CMK (cell line): Measurements from ENCODE around the gene CADPS.

Experiments used
- DNase-seq: peaks from one replicate; pipeline ENCODE4 v3.0.0-alpha.2; 2010; ENCODE audit warnings: low read depth

CADPS gene

DNA sequence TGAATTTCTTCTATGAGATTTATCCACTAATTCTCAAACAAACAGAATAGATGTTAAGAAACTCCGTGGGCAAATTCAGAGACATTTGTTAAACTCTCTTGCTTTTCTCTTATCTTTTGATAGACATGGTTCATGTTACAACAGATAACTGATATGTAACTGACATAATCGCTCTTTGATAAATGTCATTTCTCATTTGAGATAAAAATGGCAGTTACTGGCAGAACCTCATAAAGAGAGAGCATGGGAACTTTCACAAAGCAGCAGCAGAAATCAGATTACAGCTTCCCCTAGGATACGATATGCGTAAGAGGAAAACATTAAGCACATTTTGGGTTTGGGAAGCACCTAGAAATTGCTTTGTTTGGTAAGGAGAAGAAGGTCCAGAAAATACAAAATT is 126.1 kb downstream of the CADPS start:
- DNase-seq: no peak

DNA sequence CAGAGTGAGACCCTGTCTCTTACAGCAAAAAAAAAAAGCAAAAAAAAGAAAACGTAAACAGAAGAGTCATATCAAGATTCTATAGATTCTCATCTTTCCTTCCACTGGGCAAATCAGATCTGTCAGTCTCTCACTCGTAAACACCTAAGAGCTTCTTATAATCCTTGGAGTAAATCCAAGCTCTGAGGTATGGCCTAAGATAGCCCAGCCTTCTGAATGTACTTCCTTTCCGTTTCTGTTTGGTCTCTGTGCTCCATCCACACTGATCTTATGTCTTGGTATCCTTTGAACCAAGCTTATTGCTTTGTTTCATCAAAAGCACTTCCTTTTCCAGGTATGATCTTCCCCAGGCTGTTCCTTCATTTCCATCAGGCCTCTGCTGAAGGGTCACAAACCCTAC is 137.8 kb downstream of the CADPS start:
- no peak for DNase-seq

DNA sequence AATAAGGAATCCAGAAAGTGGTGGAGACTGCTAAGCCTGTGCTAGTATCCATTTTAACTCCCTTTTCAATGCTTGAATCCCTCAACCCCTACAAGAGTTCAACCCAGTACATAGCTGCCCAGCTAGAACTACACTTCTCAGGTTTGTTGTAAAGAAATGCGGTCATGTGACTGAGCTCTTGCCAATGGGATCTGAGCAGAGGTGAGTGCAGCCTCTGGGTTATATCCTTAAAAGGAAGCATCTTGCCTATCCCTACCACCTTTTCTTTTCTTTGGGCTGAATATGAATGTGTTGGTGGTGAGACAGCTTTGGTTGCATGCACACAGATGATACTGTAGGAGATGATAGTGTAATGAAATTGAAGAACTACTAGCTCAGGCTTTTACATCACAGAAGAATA is 139.7 kb downstream of the CADPS start:
- DNase-seq: no peak

DNA sequence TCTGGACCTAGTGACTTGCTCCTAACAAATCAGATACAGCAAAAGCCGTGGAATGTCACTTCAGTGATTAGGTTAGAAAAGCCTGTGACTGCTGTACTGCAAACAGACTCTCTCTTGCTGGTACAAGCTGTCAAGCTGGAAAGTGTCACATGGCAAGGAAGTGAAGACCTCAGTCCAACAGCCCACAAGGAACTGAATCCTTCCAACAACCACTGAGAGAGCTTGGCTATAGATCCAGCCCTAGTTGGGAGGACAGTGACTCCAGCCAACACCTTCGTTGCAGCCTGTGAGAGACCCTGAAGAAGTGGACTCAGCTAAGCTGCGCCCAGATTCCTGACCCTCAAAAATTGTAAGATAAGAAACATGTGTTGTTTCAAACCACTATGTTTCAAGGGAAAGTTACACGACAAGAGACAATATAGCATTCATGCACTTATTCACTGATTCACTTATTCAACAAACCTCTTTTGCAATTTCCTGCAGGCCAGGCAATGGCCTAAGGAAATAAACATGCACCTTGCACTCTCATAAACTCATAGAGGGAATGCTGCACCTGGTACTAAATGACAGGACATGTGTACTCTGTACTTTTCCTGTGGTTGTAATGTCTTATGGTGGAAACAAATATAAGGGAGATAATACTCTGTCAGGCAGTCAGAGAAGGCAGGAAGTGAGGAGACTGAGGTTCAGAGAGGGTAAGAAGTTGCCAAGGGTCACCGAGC is 142.9 kb downstream of the CADPS start:
- no peak for DNase-seq

DNA sequence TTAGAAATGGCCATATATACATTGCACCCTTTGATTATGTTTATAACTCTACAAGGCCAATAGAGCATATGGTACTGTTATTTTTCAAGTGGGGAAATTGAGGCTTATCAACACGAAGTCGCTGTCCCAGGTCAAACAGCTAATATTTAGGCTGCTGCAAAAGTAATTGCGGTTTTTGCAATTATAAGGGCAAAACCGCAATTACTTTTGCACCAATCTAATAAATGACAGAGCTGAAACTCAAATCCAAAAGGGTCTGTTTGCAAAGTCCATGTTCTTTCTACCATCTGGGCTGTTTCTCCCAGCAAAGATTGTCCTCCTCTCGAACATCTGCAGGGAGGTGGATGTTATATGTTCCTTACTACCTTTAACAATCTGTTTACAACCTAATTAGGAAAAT is 147.2 kb downstream of the CADPS start:
- no peak for DNase-seq

DNA sequence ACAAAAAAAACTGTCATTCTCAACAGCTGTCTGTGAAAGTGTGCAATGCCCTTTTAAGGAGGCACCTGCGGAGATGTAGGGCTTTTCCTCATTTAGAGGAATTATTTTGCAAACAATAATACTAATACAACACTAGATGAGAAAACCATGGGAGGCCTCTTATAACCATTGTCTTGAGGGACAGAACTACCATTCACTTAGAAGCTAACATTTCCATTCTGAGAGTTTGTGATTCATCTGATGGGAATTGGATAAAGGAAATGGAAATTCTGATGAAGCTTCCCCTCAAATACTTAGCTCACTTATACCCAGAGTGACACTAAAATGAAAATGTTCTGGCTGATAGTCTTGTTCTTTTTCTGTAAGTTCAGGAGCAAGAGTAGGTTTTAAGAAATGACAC is 147.7 kb downstream of the CADPS start:
- DNase-seq: no peak

DNA sequence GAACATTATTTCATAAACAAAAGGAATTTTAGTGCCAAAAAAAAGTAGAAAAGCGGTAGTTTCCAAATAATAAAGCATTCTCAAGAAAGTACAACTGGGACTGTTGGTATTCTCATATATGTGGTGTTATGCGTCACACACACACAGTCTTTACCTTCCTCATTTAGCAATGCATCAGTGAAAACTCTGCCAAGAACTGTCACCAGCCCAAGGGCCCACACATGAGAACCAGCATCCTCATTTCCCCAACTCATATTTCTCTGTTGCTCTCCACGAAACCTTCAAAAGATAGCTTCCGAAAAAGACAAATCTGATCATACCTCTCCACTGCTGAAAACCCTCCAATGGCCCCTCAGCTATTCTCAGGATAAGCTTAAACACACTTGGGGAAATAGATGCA is 150.7 kb downstream of the CADPS start:
- no peak for DNase-seq

DNA sequence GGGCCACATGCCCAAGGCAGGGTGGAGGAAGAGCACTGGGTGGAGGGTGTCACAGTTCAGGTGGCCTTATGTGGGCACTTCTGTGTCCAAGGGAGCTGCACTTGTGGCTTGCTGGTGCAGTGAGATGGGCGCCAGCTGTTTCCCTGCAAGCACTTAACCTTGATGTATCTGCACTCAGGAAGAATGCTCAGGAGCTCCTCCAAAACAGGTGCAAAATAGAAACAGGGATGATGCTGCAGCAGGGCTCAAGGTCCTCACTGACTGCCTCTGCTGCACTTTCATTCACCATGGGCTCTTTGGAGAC is 151.3 kb downstream of the CADPS start:
- DNase-seq: no peak

DNA sequence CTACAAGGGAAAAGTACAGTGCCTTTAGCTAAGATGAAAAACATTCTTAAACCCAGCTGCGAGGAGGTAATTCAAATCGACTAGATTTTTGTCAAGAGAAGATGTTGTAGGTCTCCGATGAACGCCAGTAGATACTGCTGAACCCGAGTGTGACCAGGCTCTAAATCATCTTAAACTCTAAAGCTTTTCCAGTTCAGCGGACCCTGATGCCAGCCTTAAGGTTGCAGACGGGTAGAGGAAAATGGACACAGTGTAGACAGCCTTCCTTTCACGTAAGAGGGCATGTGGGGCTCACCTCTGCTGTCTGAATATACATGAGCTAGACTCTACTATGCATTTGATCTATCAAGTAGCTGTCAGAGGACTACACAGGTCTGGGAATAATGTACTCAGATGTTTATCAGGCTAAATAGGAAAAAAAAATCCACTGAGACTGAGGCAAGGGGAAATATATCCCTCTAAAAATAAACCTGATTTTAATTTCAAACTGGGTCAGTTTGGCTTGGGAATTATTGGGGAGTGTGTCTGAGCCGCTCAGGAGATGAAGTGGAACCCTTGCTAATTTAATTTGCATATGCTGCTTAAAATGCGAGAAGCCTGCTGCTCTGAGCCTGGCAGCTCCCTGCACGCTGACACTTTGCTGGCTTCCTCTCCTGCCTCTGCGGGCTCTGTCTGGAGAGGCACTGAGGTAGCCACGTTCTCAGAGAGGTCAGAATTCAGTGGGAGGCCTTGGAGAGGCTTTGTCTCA is 151.9 kb downstream of the CADPS start:
- DNase-seq: no peak

DNA sequence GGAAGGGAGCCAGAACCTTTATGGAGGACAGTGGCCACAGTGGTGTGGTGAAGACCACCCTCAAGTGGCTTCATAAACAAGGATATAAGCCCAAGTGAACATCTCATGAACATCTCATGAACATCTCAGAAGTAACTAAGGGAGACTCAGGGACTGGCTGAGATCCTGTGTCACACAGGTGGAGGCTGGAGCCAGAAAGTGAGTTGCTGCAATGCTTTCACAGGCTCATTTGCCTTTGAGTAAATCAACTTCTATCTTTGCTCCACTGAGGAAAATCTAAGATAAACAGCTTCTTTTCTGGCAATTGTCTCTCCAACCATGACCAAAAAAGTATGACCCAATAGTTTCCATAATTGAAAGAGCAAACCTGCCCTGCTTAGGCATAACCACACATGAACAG is 152.9 kb downstream of the CADPS start:
- DNase-seq: no peak

DNA sequence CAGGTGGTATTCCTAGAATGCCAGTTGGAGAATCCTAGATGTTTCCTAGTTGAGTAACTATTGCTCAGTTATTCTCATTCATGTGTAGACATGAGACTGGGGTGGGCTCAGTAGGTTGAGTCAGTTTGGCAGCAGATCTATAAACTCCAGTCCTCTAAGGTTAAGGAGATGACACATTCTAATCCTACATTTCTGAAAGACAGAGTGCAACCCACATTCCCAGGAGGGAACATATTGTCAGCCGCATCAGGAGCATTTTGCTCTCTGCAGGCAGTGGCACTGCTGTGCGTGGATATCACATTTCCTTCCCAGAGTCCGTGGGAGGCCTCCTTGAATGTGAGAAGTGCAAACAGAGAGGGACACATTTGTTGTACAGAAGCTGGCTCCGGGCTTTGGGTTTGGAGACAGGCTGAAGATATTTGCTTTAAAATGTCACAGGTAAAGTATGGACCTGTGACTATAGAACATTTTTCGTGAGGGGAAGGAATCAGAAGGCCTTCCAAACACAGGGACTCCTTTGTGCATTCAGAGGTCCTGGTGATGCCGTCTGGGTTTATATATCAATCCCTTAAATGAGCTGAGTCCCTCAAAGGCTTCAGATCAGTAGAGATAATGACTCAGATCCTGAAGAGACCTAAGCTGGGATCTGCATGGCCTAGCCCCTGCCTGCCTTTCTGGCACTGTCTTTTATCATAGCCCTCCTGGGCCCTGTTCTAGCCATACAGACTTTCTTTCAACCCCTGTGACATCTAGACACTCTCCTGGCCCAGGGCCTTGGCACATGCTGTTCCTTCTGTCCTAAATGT is 156.5 kb downstream of the CADPS start:
- no peak for DNase-seq

DNA sequence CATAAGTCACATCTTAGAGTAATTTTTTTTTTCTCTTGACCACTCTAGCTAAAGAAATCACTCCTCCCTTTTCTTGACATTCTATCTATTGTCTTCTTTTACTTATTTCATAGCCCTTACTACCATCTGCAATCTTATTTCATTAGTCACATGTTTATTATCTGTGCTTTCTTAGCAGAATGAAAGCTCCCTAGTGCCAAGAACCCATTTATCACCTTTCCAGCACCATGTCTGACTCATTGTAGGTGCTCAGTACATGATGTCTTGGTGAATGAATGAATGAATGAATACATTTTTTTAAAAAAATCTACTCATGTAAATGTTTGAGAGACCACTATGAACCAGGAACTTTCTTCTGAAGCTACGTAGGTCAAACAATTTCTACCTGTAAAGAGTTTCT is 157.2 kb downstream of the CADPS start:
- DNase-seq: no peak

DNA sequence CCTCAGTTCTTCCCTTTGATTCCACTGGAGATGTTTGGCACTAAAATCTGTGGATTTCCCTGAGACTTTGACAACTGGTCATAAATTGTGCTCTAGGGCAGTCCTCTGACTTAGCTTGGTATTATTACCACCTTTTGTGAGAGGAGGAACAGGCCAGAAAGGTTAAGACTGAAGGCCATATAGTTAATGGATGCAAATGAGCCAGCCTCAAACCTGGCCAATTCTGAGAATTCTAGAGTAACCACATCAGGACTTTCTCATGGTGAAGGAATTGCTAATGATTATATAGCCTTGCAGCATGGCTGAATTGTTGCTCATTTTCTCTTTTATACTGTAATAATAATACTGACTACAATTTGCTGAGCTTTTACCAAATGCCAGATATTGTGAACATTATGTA is 162.5 kb downstream of the CADPS start:
- no peak for DNase-seq

DNA sequence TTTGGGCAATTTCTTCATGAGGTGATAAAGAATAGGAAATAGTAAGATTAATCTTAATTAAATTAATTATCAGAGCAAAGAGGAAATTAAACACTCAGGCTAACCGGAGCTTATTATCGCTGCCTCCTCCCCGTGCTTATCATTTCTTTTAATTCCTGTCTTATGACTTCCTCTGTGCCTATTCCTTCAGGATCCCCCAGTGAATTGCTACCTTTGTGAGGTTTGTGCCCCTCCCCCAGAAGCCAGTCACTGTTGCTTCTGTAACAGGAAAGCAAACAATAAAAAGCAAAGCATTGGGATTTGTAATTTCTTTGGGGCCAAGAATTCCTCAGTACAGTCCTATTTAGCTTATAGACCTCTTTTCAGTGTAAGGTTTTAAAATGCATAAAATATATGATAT is 164.5 kb downstream of the CADPS start:
- no peak for DNase-seq

DNA sequence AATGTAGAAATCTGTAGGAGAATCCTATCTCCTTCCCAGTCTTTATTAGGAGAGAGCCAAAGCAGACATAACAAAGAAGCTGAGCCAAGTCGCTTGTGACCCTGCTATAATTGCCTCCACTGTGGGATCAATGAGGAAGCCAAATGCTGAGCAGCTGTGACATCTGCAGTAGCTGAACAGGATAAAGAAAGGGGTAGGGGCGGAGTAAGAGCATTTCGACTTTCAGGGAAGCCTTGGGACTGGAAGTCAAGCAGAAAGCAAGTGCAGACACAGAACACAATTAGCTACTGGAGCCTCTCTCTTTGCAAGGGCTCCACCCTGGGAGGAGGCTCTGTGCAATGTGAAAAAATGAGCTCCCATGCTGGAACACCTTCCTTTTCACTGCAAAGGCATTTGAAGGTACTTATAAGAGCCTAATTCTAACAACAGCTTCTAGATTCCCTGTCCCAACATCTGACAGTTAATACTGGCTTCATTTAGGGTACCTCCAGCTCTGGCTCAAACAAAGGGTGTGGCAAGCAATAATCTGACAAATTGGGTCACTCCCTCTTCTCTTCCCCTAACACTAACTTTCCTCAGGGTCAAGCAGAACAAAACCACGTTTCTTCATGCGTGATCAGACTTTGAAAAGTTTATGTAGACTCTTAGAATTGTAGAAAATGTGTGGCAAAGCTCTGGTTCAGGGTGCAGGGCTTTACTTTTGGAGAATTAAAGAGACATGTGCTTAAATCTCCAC is 166.4 kb downstream of the CADPS start:
- no peak for DNase-seq

DNA sequence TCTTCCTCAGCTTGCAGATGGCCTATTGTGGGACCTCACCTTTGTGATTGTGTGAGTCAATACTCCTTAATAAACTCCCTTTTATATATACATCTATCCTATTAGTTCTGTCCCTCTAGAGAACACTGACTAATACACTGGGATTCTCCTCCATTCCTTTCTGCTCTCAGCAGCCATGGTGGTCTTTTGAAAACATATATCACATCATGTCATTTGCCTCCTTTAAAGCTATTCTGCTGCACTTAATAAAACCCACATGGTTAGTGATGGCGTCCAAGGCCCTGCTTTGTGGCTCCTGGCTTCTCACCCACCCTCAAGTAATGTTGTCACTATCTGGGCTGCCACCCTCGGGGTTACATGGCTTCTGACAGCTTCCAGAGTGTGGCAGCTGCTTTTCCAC is 169.5 kb downstream of the CADPS start:
- DNase-seq: no peak

DNA sequence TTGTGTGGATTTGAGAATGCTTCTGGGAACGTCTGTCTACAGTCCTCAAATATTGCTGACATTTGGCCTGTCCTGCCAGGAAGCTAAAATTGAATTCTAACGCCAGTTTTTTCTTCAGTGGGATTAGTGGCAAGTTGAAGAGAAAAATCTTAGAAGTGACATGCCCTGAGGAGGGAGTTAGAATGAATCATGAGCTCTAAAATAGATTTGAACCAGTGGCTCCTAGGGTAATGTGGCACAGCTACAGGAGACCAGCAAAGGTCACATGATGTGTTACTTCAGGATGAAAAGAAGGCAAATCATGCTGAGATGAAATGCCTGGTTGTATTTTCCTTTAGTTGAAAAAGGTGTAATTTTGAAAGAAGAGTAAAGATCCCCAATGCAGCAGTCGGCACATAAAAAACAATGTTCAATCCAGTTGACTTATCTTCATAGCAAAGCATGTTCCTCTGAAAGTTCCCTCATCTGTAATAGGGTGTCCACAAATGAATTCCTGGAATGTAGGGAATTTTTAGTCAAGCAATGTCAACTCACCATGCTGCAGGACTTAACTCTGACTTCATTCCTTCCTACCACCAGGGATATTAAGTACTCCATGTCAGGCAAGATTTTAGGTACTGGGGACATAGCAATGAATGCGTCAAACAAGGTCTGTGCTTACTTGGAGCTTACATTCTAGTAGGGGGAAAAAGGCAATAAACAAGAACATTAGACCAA is 171.6 kb downstream of the CADPS start:
- DNase-seq: no peak

DNA sequence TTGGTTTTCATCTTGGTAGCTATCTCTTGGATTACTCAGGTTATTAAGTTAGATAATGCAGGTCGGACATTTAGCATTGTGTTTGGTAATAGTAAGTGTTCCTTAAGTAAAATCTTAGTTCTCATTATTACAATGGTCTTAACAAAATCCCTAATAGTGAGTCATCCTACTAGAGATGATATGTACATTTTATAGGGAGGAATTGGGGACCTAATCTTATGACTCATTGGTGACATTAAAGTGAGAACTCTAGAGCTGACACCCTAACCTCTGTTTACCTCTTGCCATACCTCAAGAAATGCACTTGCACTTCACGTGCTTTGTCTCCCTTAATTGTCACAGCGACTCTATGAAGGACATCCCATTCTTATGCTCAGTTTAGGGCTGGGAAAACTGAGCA is 174.9 kb downstream of the CADPS start:
- DNase-seq: no peak

DNA sequence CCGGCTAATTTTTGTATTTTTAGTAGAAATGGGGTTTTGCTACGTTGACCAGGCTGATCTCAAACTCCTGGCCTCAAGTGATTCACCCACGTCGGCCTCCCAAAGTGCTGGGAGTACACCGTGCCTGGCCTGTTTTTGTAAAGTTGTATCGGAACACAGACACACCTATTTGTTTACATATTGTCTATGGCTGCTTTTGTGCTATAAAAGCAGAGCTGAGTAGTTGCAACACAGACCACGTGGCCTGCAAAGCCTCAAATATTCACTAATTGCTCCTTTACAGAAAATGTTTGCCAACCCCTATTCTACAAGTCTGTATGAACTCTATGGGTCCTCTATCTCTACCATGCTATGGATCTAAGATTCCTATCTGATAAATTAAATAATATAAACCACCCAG is 175.5 kb downstream of the CADPS start:
- DNase-seq: no peak

DNA sequence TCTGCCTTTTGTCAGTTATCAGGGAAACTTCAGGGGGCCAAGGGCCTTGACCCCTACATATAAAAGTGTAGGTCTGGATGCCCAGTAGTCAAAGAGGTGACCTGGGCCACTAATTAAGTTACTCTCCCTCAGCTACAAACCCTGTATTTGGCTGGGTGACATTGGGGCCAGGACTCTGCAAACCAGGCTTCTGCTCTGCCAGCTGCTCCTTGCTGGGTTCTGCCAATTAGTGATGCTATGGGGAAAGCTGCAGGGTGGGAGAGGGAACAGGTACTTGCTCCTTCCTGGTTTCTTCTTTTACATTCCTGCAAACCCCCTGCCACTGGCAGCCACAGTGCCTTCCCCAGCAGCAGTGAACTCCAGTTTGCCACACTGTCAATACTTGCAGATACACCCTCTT is 179.2 kb downstream of the CADPS start:
- DNase-seq: no peak

DNA sequence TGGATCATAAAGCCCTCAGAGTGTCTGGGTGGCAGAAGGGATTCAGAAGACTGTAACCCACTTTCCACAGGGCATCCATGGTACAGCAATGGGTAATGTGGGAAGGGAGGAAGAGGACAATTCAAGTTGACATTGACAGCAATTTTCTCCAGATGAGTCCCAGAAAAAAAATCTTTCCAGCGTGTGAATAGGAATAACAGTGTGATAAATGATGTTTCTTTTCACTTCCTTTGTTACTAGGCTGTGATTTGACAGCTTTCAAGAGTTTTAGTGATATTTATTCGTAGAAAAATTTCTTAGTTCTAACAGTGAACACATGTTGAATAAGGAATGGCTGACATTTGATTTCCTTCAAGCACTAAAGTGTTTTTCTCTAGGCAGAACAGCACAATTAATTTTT is 186.4 kb downstream of the CADPS start:
- DNase-seq: no peak

DNA sequence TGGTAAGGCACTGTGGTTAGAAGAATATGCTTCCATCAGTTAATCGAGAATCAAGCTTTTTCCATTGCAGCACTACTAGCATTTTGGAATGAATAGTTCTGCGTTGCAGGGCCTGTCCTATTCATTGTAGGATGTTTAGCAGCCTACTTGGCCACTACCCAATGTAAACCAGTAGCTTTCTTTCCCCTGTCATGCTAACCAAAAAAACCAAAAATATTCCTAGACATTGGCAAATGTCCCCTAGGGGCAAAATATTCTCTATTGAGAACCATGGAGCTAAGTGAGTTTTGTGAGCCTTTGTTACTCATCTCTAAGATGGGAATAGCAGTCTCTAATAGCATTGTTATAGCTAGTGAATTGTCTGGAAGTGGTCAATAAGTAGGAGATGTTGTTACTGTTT is 187.2 kb downstream of the CADPS start:
- DNase-seq: no peak
